Caco-2 (cell line): ENCODE results near the gene PRPF38A. TPM values are rescaled to one million over a fixed set of nuclear protein-coding genes. Genes with fewer than 3 reads are reported as not detected.

Experiments
- BruUV-seq: library from RNA; stranded (reverse); fragments of 400-500 nt; replicated peaks from 2 replicates; lab custom pipeline; 2021; lab: Mats Ljungman, UMichigan
- CTCF ChIA-PET: fragments of 300-600 bp; sonication (Branson Sonifier 250); formaldehyde crosslinking; loops from one replicate; lab custom pipeline; 2022; ENCODE audit warnings: antibody characterized with exemption; lab: Charles Lee
- POLR2A ChIA-PET: fragments of 300-600 bp; sonication (Branson Sonifier 250); formaldehyde crosslinking; loops from one replicate; lab custom pipeline; 2022; ENCODE audit warnings: antibody characterized with exemption; lab: Charles Lee
- DNase-seq, 2 experiments: peaks; one replicate each; pipeline versions ENCODE4 v3.0.0 to v3.0.0-alpha.2; 2020 to 2022
- H3K27me3 ChIP-seq: replicated peaks from 2 replicates; pipeline ENCODE4 v1.6.0; 2011; ENCODE audit warnings: low read length; ENCODE audit not compliant: control insufficient read depth, insufficient read depth
- H3K36me3 ChIP-seq: 2 replicates; pipeline ENCODE4 v1.5.1; 2011; ENCODE audit warnings: low read length; ENCODE audit not compliant: control insufficient read depth, insufficient read depth
- H3K4me1 ChIP-seq: fragments of 250-450 bp; sonication (Bioruptor Pico); 2 replicates; pipeline ENCODE4 v1.5.1; 2020; ENCODE audit warnings: mild to moderate bottlenecking
- H3K4me3 ChIP-seq: 2 replicates; pipeline ENCODE4 v1.5.1; 2011; ENCODE audit warnings: low read depth, mild to moderate bottlenecking, control low read depth, low read length
- H3K9me3 ChIP-seq: fragments of 250-450 bp; sonication (Bioruptor Pico); 2 replicates; pipeline ENCODE4 v1.5.1; 2020; ENCODE audit warnings: mild to moderate bottlenecking, moderate library complexity
- H3K27ac Mint-ChIP-seq: one replicate; pipeline ENCODE4 v1.8.0; 2022; ENCODE audit warnings: mixed read lengths; ENCODE audit not compliant: unreplicated experiment
- H3K27me3 Mint-ChIP-seq: one replicate; pipeline ENCODE4 v1.8.0; 2022; ENCODE audit warnings: mixed read lengths; ENCODE audit not compliant: insufficient read depth, unreplicated experiment
- H3K36me3 Mint-ChIP-seq: one replicate; pipeline ENCODE4 v1.8.0; 2022; ENCODE audit warnings: mild to moderate bottlenecking, mixed read lengths; ENCODE audit not compliant: insufficient read depth, unreplicated experiment
- H3K4me1 Mint-ChIP-seq: one replicate; pipeline ENCODE4 v1.8.0; 2022; ENCODE audit warnings: low read depth, mixed read lengths; ENCODE audit not compliant: unreplicated experiment
- H3K4me3 Mint-ChIP-seq: one replicate; pipeline ENCODE4 v1.8.0; 2022; ENCODE audit warnings: mild to moderate bottlenecking, moderate library complexity, mixed read lengths; ENCODE audit not compliant: unreplicated experiment
- H3K9me3 Mint-ChIP-seq: one replicate; pipeline ENCODE4 v1.8.0; 2022; ENCODE audit warnings: mixed read lengths; ENCODE audit not compliant: unreplicated experiment
- CTCF ChIP-seq, 2 experiments: fragments of 200-600 bp in 1 of 2; IDR thresholded peaks; 1 replicate in 1 of 2; 2 replicates in 1 of 2; pipeline versions ENCODE4 v1.5.1 to v1.8.0; 2011 to 2022; ENCODE audit warnings: antibody characterized with exemption in 1 of 2, control low read depth in 1 of 2, inconsistent platforms in 1 of 2, low read depth in 1 of 2, low read length in 1 of 2, mild to moderate bottlenecking in 1 of 2, moderate library complexity in 1 of 2; ENCODE audit not compliant: insufficient read depth in 1 of 2, severe bottlenecking in 1 of 2, unreplicated experiment in 1 of 2
- intact Hi-C: fragments of 100-400 bp; cut with micrococcal nuclease; formaldehyde crosslinking; loops from one replicate; pipeline ENCODE4 v1.10.0; 2022; ENCODE audit not compliant: unreplicated experiment
- total RNA-seq: library from RNA; stranded (reverse); gene quantifications from 2 replicates; pipeline ENCODE4 v1.2.3, GENCODE V29; 2022

The PRPF38A gene
- total RNA-seq, 1 experiment from 2014 or later, result 43.1 TPM

GRCh38 chr1:52399629-52400028, 4.8 kb upstream of the PRPF38A start:
- intact Hi-C loops, result loop anchor here (5.0 kb wide), 1 partner anchor 288 kb away; no protein-coding TSS in a partner anchor
- H3K4me3 Mint-ChIP-seq, result no peak overlapping the region
- no TSS peak for BruUV-seq
- H3K27ac Mint-ChIP-seq, result no peak overlapping the region
- no peak for TF ChIP-seq CTCF (IDR thresholded peaks at IDR 0.05; ENCODE audit: insufficient read depth in 1 of 2, low read depth in 1 of 2, low read length in 1 of 2, severe bottlenecking in 1 of 2, unreplicated experiment in 1 of 2)
- H3K36me3 ChIP-seq, result no peaks in the 10 kb centered on the region
- H3K9me3 ChIP-seq, result no peaks in the 10 kb centered on the region
- DNase-seq, result no peak
- H3K36me3 Mint-ChIP-seq, result peaks cover 47% of the 10 kb centered on the region
- POLR2A ChIA-PET, result no interaction called here
- no peaks in the 10 kb centered on the region for H3K9me3 Mint-ChIP-seq
- no peaks in the 10 kb centered on the region for H3K27me3 ChIP-seq
- H3K4me1 Mint-ChIP-seq, result no peaks in the 10 kb centered on the region
- H3K4me3 ChIP-seq, result no peak overlapping the region
- peaks cover 9% of the 10 kb centered on the region; the same call in 1 of the 2 replicates for H3K4me1 ChIP-seq
- H3K27me3 Mint-ChIP-seq, result no peaks in the 10 kb centered on the region
- CTCF ChIA-PET, result interaction anchor here (0.6 kb wide), 1 partner anchor 269 kb away, joined by 3 read pairs; no protein-coding TSS in a partner anchor

DNA sequence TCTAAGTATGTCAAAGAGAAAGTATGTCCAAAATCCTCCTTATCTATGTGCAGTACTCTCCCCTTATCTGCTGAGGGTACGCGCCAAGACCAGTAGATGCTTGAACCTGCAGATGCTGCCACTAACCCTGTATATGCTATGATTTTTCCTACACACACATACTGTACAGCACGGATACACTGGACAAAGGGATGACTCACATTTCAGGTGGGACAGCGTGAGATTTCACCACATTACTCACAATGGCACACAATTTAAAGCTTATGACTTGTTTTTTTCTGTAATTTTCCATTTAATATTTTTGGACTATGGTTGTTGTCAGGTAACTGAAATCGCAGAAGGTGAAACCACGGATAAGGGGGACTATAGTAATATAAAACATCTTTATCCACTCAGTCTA, 4.3 kb upstream of the PRPF38A start:
- H3K27ac Mint-ChIP-seq, result no peak overlapping the region
- no peaks in the 10 kb centered on the region for H3K9me3 Mint-ChIP-seq
- POLR2A ChIA-PET, result no interaction called here
- Histone ChIP-seq H3K9me3 (no peaks in the 10 kb centered on the region), H3K27me3 (no peaks in the 10 kb centered on the region), H3K36me3 (no peaks in the 10 kb centered on the region), H3K4me3 (no peak overlapping the region), H3K4me1 (peaks cover 9% of the 10 kb centered on the region; the same call in 1 of the 2 replicates)
- no peak overlapping the region for H3K4me3 Mint-ChIP-seq
- no TSS peak for BruUV-seq
- intact Hi-C loops, result loop anchor here (5.0 kb wide), 1 partner anchor 287 kb away; no protein-coding TSS in a partner anchor
- no peak for TF ChIP-seq CTCF (IDR thresholded peaks at IDR 0.05; ENCODE audit: insufficient read depth in 1 of 2, low read depth in 1 of 2, low read length in 1 of 2, severe bottlenecking in 1 of 2, unreplicated experiment in 1 of 2)
- no peaks in the 10 kb centered on the region for H3K27me3 Mint-ChIP-seq
- H3K36me3 Mint-ChIP-seq, result peaks cover 42% of the 10 kb centered on the region
- no peak for DNase-seq
- no peaks in the 10 kb centered on the region for H3K4me1 Mint-ChIP-seq
- CTCF ChIA-PET, result interaction anchor here (0.6 kb wide), 1 partner anchor 269 kb away, joined by 3 read pairs; no protein-coding TSS in a partner anchor

GRCh38 chr1:52402860-52403240, 1.6 kb upstream of the PRPF38A start:
- H3K36me3 ChIP-seq, result no peaks in the 10 kb centered on the region
- peaks cover 17% of the 10 kb centered on the region for H3K4me1 ChIP-seq
- Mint-ChIP-seq H3K4me1 (no peaks in the 10 kb centered on the region), H3K36me3 (peaks cover 41% of the 10 kb centered on the region), H3K9me3 (no peaks in the 10 kb centered on the region), H3K27ac (peak overlapping the region; percentile 91), H3K4me3 (peak overlapping the region; percentile 87), H3K27me3 (no peaks in the 10 kb centered on the region)
- peak overlapping the region; percentile 60 for H3K4me3 ChIP-seq
- ChIA-PET POLR2A (no interaction called here), CTCF (no interaction called here)
- intact Hi-C loops, result loop anchor here (5.0 kb wide), 1 partner anchor 284 kb away; no protein-coding TSS in a partner anchor
- DNase-seq, result no peak
- no peak for TF ChIP-seq CTCF (IDR thresholded peaks at IDR 0.05; ENCODE audit: insufficient read depth in 1 of 2, low read depth in 1 of 2, low read length in 1 of 2, severe bottlenecking in 1 of 2, unreplicated experiment in 1 of 2)
- H3K9me3 ChIP-seq, result no peaks in the 10 kb centered on the region
- H3K27me3 ChIP-seq, result no peaks in the 10 kb centered on the region
- BruUV-seq, result no TSS peak
